NCI-H2171 treated with DMSO at 0.1 percent for 48 hours (cell line): ENCODE data around the gene RAB6B.
A peak's percentile ranks its signal among the peaks of the same experiment; 100 is the strongest.

Experiments used
- DNase-seq: peaks from one replicate; lab custom pipeline; 2025; lab: John Stamatoyannopoulos, UW

RAB6B gene

GRCh38 chr3:133880886-133881455, 14.7 kb downstream of the RAB6B start:
- no peak for DNase-seq

- DNase-seq = no peak
Measured at GRCh38 chr3:133880287-133880686, 15.4 kb downstream of the RAB6B start.

DNA sequence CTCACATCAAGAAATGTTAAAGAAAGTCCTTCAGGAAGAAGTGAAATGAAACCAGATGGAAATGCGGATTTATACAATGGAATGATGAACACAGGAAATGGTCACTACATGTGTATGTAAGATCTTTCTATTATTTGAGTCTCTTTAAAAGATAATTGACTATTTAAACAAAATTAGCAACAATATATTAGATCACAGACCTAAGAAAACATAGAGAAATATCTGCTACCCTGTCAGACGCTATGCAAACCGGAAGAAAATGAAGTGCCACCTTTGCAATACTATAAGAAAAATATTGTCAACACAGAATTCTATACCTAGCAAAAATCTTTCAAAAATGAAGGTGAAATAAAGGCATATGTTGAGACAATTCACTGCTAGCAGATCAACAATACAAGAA, 17.2 kb downstream of the RAB6B start:
- DNase-seq = no peak

- no peak for DNase-seq
Measured at GRCh38 chr3:133877221-133877620, 18.5 kb downstream of the RAB6B start.

GRCh38 chr3:133874761-133875438, 20.8 kb downstream of the RAB6B start:
- no peak for DNase-seq

- no peak for DNase-seq
Measured at GRCh38 chr3:133874344-133874743, 21.3 kb downstream of the RAB6B start.

GRCh38 chr3:133872781-133873180, 22.9 kb downstream of the RAB6B start:
- DNase-seq = no peak

DNA sequence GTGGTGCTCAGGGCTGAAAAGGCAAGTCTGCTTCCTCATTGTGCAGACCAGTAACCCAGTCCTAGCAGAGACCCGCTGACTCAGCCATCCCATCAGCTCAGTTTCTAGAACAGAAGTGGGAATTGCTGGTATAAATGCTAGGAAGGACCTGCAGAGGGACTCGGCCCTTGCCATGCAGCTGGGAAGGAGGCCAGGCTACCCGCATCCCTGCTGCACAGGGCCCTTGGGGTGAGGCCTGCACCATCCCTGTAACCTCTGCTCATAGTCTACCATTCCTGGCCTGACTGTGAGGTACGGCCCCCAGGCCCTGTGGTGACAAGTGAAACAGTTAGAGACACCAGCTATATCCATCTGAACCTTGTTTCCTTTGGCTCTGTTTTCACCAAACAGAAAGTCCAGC, 23.5 kb downstream of the RAB6B start:
- DNase-seq = no peak

DNA sequence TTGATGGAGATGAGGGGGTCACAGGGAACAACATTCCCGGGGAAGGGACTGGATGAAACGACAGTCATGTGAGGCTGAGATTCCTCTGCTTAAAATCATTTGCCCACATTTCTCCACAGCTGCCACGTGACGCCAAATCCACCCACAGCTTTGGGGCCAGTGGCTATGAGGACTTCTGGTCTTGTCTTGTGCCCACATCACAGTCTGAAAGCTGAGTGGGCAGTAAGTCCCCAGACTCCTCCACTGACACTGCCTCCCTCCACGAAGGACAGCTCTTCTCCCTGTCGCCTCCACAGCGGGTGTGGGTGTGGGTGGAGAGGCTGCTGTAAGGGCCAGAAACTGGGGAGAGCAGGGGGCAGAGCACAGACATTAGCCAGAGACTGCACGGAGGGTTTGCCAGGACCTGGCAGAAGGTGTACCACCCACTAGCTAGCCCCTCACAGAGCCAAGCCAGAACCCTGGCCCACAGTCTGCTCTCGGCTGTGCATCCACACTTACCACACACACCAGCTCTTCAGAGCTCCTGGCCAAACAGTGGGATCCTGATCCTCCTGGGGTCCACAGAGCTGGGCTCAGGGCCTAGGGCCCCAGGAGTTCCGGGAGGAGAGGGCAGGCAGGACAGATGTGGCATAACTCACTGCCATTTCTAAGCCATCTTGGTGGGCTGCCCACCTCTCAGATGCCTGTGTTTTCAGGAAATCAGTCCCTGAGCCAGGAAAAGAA, 24.2 kb downstream of the RAB6B start:
- no peak for DNase-seq

DNA sequence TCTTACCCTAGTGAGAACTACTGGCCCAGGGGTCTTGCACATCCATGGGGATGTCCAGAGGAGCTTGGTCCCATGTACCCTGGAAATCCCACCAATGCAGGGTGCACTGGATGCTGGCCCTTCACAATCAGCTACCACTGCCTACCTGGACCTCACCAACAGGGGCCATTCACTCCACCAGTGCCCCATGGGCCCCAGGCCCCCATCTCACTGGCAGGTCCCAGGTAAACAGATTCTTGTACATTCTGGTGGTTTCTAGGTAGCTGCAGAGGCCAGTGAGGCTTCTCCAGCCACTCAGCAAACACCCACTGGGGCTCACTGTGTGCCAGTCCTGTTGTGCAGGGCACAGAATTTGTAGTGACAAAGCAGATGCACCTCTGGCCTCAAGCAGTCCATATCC, 24.9 kb downstream of the RAB6B start:
- no peak for DNase-seq

DNA sequence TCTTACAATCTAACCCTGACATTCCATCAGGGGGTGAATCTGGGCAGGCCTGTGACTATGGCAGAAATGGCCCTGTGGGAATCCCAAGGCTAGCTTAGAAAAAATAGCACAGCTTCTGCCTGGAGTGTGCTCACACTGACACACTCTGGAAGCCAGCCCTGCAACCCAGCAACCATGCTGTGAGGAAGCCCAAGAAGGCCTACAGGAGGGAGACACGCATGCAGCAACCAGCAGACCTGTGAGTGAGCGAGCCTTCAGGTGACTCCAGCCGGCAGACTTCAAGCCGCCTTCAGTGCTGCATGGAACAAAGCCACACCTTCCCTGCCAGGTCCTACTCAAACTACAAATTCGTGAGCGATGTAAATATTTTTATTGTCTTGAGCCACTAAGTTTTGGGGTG, 26.1 kb downstream of the RAB6B start:
- no peak for DNase-seq

DNA sequence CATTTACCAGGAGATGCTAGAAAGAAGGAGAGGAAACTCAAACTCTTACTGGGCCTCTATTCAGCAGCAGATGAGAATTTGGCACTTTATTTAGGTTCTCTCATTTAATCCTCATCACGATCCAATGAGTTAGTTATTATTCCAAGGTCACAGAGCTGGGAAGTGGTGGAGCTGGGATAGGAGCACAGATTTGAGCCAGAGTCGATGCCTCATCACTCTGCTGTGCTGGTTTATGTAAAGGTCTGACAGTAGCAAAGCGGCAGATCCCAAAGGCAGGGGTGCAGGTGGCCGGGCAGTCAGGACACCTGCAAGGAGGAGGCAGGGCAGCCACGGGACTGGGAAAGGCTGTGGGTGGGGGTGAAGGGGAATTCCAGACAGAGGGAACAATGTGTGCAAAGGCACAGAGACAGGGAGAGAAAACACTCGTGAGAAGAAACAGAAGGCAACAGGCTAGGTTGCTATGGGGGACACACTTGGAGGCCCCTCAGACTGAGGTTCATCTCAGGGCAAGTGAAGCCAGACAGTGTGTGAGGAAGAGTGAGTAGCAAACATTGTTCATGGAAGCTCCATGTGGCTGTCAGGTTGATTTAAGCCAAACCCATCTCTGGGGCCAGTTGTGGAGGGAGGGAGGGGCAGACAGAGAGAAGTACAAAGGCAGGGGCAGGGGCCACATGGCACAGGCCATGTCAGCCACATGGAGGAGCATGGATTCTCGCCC, 26.8 kb downstream of the RAB6B start:
- peak; percentile 15 for DNase-seq

DNA sequence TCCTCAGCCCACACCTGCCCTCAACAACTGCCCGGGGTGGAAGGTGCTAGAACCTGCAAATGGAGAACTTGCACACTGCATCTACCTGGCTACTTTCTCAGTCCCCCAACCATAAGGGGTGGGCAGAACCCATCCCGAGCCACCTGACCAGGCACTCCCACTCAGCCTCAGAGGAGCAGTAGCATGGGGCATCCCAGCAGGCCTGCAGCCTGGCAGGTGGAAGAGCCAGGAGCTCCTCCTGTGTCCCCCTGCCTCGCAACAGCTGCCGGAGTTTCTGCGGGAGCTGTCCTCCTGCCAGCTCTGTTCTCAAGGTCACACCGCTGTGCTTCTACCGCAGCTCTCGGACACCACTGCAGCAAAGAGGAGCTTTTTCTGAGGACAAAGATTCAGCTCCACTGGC, 27.5 kb downstream of the RAB6B start:
- DNase-seq = peak; percentile 54

DNA sequence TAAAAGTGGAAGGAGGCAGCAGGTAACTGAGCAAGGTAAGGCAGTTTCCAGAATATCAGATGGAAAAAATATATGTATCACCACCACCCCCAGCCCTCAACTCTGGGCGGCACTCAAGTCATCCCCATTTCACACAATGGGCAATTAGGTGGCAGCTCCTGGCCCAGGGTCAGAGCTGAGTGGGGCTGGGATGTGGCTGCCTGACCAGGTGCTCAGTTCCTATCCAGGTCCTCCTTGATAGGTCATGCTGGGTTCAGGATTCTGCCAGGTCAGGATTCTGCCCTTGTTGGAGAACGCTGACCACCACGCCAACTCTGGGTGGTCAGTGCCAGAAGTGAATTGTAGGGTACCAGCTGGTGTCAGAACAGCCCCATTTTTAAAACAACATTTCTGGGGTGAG, 29.5 kb downstream of the RAB6B start:
- DNase-seq = no peak

- DNase-seq = peak; percentile 12
Measured at GRCh38 chr3:133865136-133865855, 30.4 kb downstream of the RAB6B start.

DNA sequence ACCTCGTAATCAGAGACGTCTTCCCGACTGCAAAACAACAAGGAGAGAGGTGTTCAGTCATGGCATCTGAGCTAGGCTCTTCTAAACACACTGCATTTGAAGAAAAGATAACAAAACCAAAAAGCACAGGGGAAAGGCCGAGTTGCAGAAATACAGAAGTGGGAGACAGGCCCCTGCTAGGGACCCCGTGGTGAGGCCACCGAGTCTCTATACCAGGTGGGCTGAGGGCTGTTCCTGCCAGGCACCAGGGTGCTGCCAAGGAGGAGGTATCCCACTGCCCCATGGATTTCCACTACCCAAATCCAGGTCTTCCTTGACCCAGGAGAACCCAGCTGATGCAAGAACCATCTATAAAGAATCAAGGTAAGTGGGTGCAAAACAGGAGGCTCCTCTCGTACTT, 31.1 kb downstream of the RAB6B start:
- no peak for DNase-seq

- no peak for DNase-seq
Measured at GRCh38 chr3:133863911-133864310, 31.8 kb downstream of the RAB6B start.

GRCh38 chr3:133862161-133862560, 33.5 kb downstream of the RAB6B start:
- DNase-seq = no peak

- DNase-seq = no peak
Measured at GRCh38 chr3:133860519-133860918, 35.2 kb downstream of the RAB6B start.

- no peak for DNase-seq
Measured at GRCh38 chr3:133859381-133860234, 36.1 kb downstream of the RAB6B start.

DNA sequence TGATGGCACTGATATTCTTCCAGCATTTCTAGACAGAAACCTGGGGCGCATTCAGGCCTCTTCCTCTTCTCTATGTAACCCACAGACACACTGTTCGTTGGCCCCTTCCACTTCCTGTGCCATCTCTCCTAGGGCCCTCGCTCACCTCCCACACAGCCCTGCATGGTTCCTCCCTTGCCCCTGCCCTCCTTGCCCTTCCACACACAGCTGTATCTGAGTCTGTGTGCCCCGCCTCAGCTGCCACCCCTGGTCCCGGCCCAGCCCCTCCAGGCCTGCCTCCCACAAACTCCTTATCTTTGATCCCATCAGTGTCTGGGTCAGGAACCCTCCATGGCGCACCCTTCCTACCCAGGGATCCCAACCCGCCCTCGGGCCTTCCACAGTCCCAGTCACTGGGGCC, 37.9 kb downstream of the RAB6B start:
- DNase-seq = no peak
